ENCODE results near the gene EVPLL. TPM values are rescaled to one million over a fixed set of nuclear protein-coding genes. Genes with fewer than 3 reads are reported as not detected.
"Not testable (repeated sequence)": the region's sequence is repeated elsewhere in the genome, so short reads cannot be mapped to it uniquely, and the experiment has no call there.

Gene EVPLL
- total RNA-seq, 2 donors from 2014 or later: not detected

GRCh38 chr17:18363101-18364049 is 14.2 kb upstream of the EVPLL start, which contains the start of gene SHMT1:
Gene SHMT1, minus strand, starts transcription at chr17:18363550. Its CDS starts 7,569 bp downstream, at chr17:18355981.
- Mint-ChIP-seq H3K4me3 (peak within 1 kb of the TSS; percentile 86 to 94), H3K9me3 (no peaks in the 10 kb centered on the region), H3K36me3 (ENCODE audit: insufficient read depth in 2 of 2) (peaks cover 0 to 9% of the 10 kb centered on the region in 2 donors), H3K27ac (peak within 1 kb of the TSS; percentile 35), H3K4me1 (ENCODE audit: low read depth) (peaks cover 31% of the 10 kb centered on the region), H3K27me3 (ENCODE audit: low read depth) (no peaks in the 10 kb centered on the region)
- ATAC-seq (replicated peaks in 1 of 2) (peak; percentile 100), DNase-seq (peak; percentile 95 to 96)

GRCh38 chr17:18364166-18364565 is 13.4 kb upstream of the EVPLL start:
- Mint-ChIP-seq H3K36me3 (ENCODE audit: insufficient read depth in 2 of 2) (peaks cover 0 to 6% of the 10 kb centered on the region in 2 donors), H3K4me3 (no peak overlapping the region), H3K4me1 (ENCODE audit: low read depth) (peaks cover 31% of the 10 kb centered on the region), H3K27ac (no peak overlapping the region), H3K9me3 (no peaks in the 10 kb centered on the region), H3K27me3 (ENCODE audit: low read depth) (no peaks in the 10 kb centered on the region)
- no peak for ATAC-seq (replicated peaks in 1 of 2)
- no peak for DNase-seq

GRCh38 chr17:18368946-18369345 is 8.6 kb upstream of the EVPLL start:
- H3K27ac Mint-ChIP-seq: no peak overlapping the region
- ATAC-seq (replicated peaks in 1 of 2): no peak
- no peaks in the 10 kb centered on the region for H3K27me3 Mint-ChIP-seq (ENCODE audit: low read depth)

GRCh38 chr17:18370761-18371160 is 6.8 kb upstream of the EVPLL start:
- no peak for DNase-seq
- Mint-ChIP-seq H3K36me3 (ENCODE audit: insufficient read depth in 2 of 2) (no peaks in the 10 kb centered on the region), H3K27me3 (ENCODE audit: low read depth) (no peaks in the 10 kb centered on the region), H3K4me3 (no peak overlapping the region), H3K27ac (no peak overlapping the region), H3K4me1 (ENCODE audit: low read depth) (no peaks in the 10 kb centered on the region), H3K9me3 (no peaks in the 10 kb centered on the region)
- no peak for ATAC-seq (replicated peaks in 1 of 2)

More at GRCh38 chr17:18368946-18369345, 8.6 kb upstream of the EVPLL start:
- Mint-ChIP-seq H3K9me3 (no peaks in the 10 kb centered on the region), H3K36me3 (ENCODE audit: insufficient read depth in 2 of 2) (no peaks in the 10 kb centered on the region), H3K4me3 (no peak overlapping the region), H3K4me1 (ENCODE audit: low read depth) (no peaks in the 10 kb centered on the region)
- no peak for DNase-seq

GRCh38 chr17:18371455-18371854 is 6.1 kb upstream of the EVPLL start:
- DNase-seq (no peak), ATAC-seq (replicated peaks in 1 of 2) (no peak)
- Mint-ChIP-seq H3K27me3 (ENCODE audit: low read depth) (no peaks in the 10 kb centered on the region), H3K36me3 (ENCODE audit: insufficient read depth in 2 of 2) (no peaks in the 10 kb centered on the region), H3K27ac (no peak overlapping the region), H3K4me3 (no peak overlapping the region), H3K4me1 (ENCODE audit: low read depth) (no peaks in the 10 kb centered on the region), H3K9me3 (no peaks in the 10 kb centered on the region)

GRCh38 chr17:18373181-18373580 is 4.4 kb upstream of the EVPLL start:
- ATAC-seq (replicated peaks in 1 of 2) (peak; percentile 44 to 56), DNase-seq (peak in 1 of 2 donors; percentile 31)
- not testable (repeated sequence) for H3K27ac Mint-ChIP-seq; H3K4me1 Mint-ChIP-seq (ENCODE audit: low read depth); H3K27me3 Mint-ChIP-seq (ENCODE audit: low read depth); H3K36me3 Mint-ChIP-seq (ENCODE audit: insufficient read depth in 2 of 2); H3K9me3 Mint-ChIP-seq; H3K4me3 Mint-ChIP-seq

- Mint-ChIP-seq H3K27ac (no peak overlapping the region), H3K9me3 (no peaks in the 10 kb centered on the region), H3K4me1 (ENCODE audit: low read depth) (peaks cover 8% of the 10 kb centered on the region), H3K36me3 (ENCODE audit: insufficient read depth in 2 of 2) (no peaks in the 10 kb centered on the region), H3K27me3 (ENCODE audit: low read depth) (no peaks in the 10 kb centered on the region), H3K4me3 (no peak overlapping the region)
- no peak for ATAC-seq (replicated peaks in 1 of 2)
- no peak for DNase-seq
These were observed 3.4 kb upstream of the EVPLL start for GRCh38 chr17:18374216-18374615.

- Mint-ChIP-seq H3K4me3 (no peak overlapping the region), H3K9me3 (no peaks in the 10 kb centered on the region), H3K27me3 (ENCODE audit: low read depth) (peaks cover 10% of the 10 kb centered on the region), H3K36me3 (ENCODE audit: insufficient read depth in 2 of 2) (no peaks in the 10 kb centered on the region), H3K27ac (no peak overlapping the region), H3K4me1 (ENCODE audit: low read depth) (peaks cover 8% of the 10 kb centered on the region)
- ATAC-seq (replicated peaks in 1 of 2) (no peak), DNase-seq (no peak)
These were observed 577 bp downstream of the EVPLL start for GRCh38 chr17:18378205-18378505.

GRCh38 chr17:18378614-18379013 is 1.0 kb downstream of the EVPLL start:
- not testable (repeated sequence) for DNase-seq; H3K4me1 Mint-ChIP-seq (ENCODE audit: low read depth); H3K4me3 Mint-ChIP-seq; ATAC-seq (replicated peaks in 1 of 2); H3K27me3 Mint-ChIP-seq (ENCODE audit: low read depth); H3K36me3 Mint-ChIP-seq (ENCODE audit: insufficient read depth in 2 of 2); H3K27ac Mint-ChIP-seq; H3K9me3 Mint-ChIP-seq

- Mint-ChIP-seq H3K9me3 (no peaks in the 10 kb centered on the region), H3K27me3 (ENCODE audit: low read depth) (peaks cover 10% of the 10 kb centered on the region), H3K27ac (no peak overlapping the region), H3K36me3 (ENCODE audit: insufficient read depth in 2 of 2) (no peaks in the 10 kb centered on the region), H3K4me3 (no peak overlapping the region), H3K4me1 (ENCODE audit: low read depth) (peaks cover 8% of the 10 kb centered on the region)
- ATAC-seq (replicated peaks in 1 of 2): no peak
- no peak for DNase-seq
These were observed 1.9 kb downstream of the EVPLL start for GRCh38 chr17:18379246-18380146.

- no peak for DNase-seq
These were observed 3.0 kb downstream of the EVPLL start for GRCh38 chr17:18380471-18381157.

GRCh38 chr17:18381158-18381952 is 3.8 kb downstream of the EVPLL start:
- Mint-ChIP-seq H3K9me3 (no peaks in the 10 kb centered on the region), H3K27me3 (ENCODE audit: low read depth) (peaks cover 10% of the 10 kb centered on the region), H3K36me3 (ENCODE audit: insufficient read depth in 2 of 2) (no peaks in the 10 kb centered on the region), H3K4me3 (peak overlapping the region in 1 of 2 donors; percentile 1), H3K27ac (no peak overlapping the region), H3K4me1 (ENCODE audit: low read depth) (peaks cover 8% of the 10 kb centered on the region)
- DNase-seq (no peak), ATAC-seq (replicated peaks in 1 of 2) (no peak)

More at GRCh38 chr17:18380471-18381157, 3.0 kb downstream of the EVPLL start:
- Mint-ChIP-seq H3K27me3 (ENCODE audit: low read depth) (peaks cover 10% of the 10 kb centered on the region), H3K4me1 (ENCODE audit: low read depth) (peaks cover 8% of the 10 kb centered on the region), H3K36me3 (ENCODE audit: insufficient read depth in 2 of 2) (no peaks in the 10 kb centered on the region), H3K9me3 (no peaks in the 10 kb centered on the region), H3K4me3 (no peak overlapping the region), H3K27ac (no peak overlapping the region)
- no peak for ATAC-seq (replicated peaks in 1 of 2)

Data from activated T-cell treated with anti-CD3 and anti-CD28 coated beads, Interleukin-2, amount 50 U/mL, for 72 hours (primary cell).